PC-3 (cell line): Measurements from ENCODE around the gene PTPRN. TPM values are rescaled to one million over a fixed set of nuclear protein-coding genes. Genes with fewer than 3 reads are reported as not detected.

ENCODE experiments used
- ATAC-seq: fragments of 200-7000 bp; cut with Tn5 transposase; 2 replicates; pipeline ENCODE4 v1.9.1; 2020; ENCODE audit warnings: mild to moderate bottlenecking, moderate library complexity
- Bru-seq: library from RNA; stranded (reverse); fragments of 400-500 nt; gene quantifications from one replicate; lab custom pipeline; 2021; lab: Mats Ljungman, UMichigan
- BruChase-seq, 2 experiments: library from RNA; stranded (reverse); fragments of 400-500 nt; gene quantifications; one replicate each; lab custom pipeline; 2021; lab: Mats Ljungman, UMichigan
- BruUV-seq: library from RNA; stranded (reverse); fragments of 400-500 nt; replicated peaks from 2 replicates; lab custom pipeline; 2021; lab: Mats Ljungman, UMichigan
- CTCF ChIA-PET: fragments of 300-600 bp; sonication (Branson Sonifier 250); formaldehyde crosslinking; loops from one replicate; lab custom pipeline; 2022; ENCODE audit warnings: antibody characterized with exemption; lab: Charles Lee
- POLR2A ChIA-PET: fragments of 300-600 bp; sonication (Branson Sonifier 250); formaldehyde crosslinking; loops from one replicate; lab custom pipeline; 2022; ENCODE audit warnings: antibody characterized with exemption; ENCODE audit not compliant: unreplicated experiment; lab: Charles Lee
- DNase-seq: peaks from one replicate; pipeline ENCODE4 v3.0.0-alpha.2; 2015
- H2AFZ ChIP-seq: fragments of 300-600 bp; sonication (generic); 2 replicates; pipeline ENCODE4 v1.6.0; 2016; ENCODE audit warnings: antibody characterized with exemption, low read length
- H3F3A ChIP-seq: fragments of 300-600 bp; sonication (generic); one replicate; pipeline ENCODE4 v1.6.0; 2017; ENCODE audit warnings: antibody characterized with exemption, low read length, control low read depth, mild to moderate bottlenecking; ENCODE audit not compliant: unreplicated experiment
- H3K27ac ChIP-seq: fragments of 300-600 bp; sonication (generic); 2 replicates; pipeline ENCODE4 v1.5.1; 2016; ENCODE audit warnings: mild to moderate bottlenecking, low read length
- H3K27me3 ChIP-seq: fragments of 300-600 bp; sonication (generic); 2 replicates; pipeline ENCODE4 v1.6.1; 2016; ENCODE audit warnings: low read length, mixed read lengths
- H3K36me3 ChIP-seq: fragments of 300-600 bp; sonication (generic); 2 replicates; pipeline ENCODE4 v1.6.1; 2016; ENCODE audit warnings: low read depth, mixed run types, low read length, mixed read lengths
- H3K4me1 ChIP-seq: fragments of 300-600 bp; sonication (generic); 2 replicates; pipeline ENCODE4 v1.5.1; 2016; ENCODE audit warnings: low read length; ENCODE audit not compliant: insufficient read depth
- H3K4me2 ChIP-seq: fragments of 300-600 bp; sonication (generic); 2 replicates; pipeline ENCODE4 v1.6.0; 2016; ENCODE audit warnings: low read length
- H3K4me3 ChIP-seq: fragments of 300-600 bp; sonication (generic); 2 replicates; pipeline ENCODE4 v1.5.1; 2016; ENCODE audit warnings: mild to moderate bottlenecking, low read length, mixed read lengths
- H3K79me2 ChIP-seq: fragments of 300-600 bp; sonication (generic); 2 replicates; pipeline ENCODE4 v1.6.1; 2017; ENCODE audit warnings: low read length, mixed read lengths
- H3K9ac ChIP-seq: fragments of 300-600 bp; sonication (generic); 2 replicates; pipeline ENCODE4 v1.6.0; 2016; ENCODE audit warnings: mild to moderate bottlenecking, low read length
- H3K9me2 ChIP-seq: fragments of 300-600 bp; sonication (generic); replicated peaks from 2 replicates; pipeline ENCODE4 v1.6.1; 2016; ENCODE audit warnings: mixed run types, low read length, mixed read lengths
- H3K9me3 ChIP-seq: fragments of 300-600 bp; sonication (generic); 2 replicates; pipeline ENCODE4 v1.6.1; 2016; ENCODE audit warnings: low read length, mixed read lengths
- H4K20me1 ChIP-seq: fragments of 300-600 bp; sonication (generic); 2 replicates; pipeline ENCODE4 v1.6.1; 2016; ENCODE audit warnings: low read length, mixed read lengths
- CTCF ChIP-seq: fragments of 300-600 bp; sonication (generic); conservative IDR thresholded peaks from 2 replicates; pipeline ENCODE4 v1.5.1; 2017; ENCODE audit warnings: antibody characterized with exemption, low read depth, mild to moderate bottlenecking, low read length
- EZH2 ChIP-seq: fragments of 300-600 bp; sonication (generic); IDR thresholded peaks from one replicate; pipeline ENCODE4 v1.6.1; 2017; ENCODE audit warnings: antibody characterized with exemption, mild to moderate bottlenecking, low read length; ENCODE audit not compliant: unreplicated experiment
- EZH2phosphoT487 ChIP-seq: fragments of 300-600 bp; sonication (generic); IDR thresholded peaks from 2 replicates; pipeline ENCODE4 v1.6.1; 2018; ENCODE audit warnings: mild to moderate bottlenecking, antibody characterized with exemption, low read length, borderline replicate concordance
- intact Hi-C: fragments of 100-400 bp; cut with micrococcal nuclease; formaldehyde crosslinking; loops from 2 replicates; pipeline ENCODE4 v1.9.0; 2023
- long read RNA-seq: library from polyadenylated mRNA; unstranded; transcript quantifications from one replicate; pipeline ENCODE4 v2.0.0, GENCODE V29; 2021; ENCODE audit not compliant: unreplicated experiment
- total RNA-seq: library from RNA; depleted of rRNA; stranded (reverse); fragments of >200 nt; gene quantifications from 2 replicates; pipeline ENCODE4 v1.2.3, GENCODE V29; 2014; rRNA removed

The PTPRN gene
- 0.07 TPM in 1 of 2 replicates, not detected in the other for total RNA-seq
- percentile 10 among the genes with signal in this experiment for Bru-seq, nascent RNA
- BruChase-seq, experiment 1, labeled RNA remaining after a 6-hour chase: percentile 11 among the genes with signal in this experiment
- percentile 4 among the genes with signal in this experiment for BruChase-seq, experiment 2, labeled RNA remaining after a 2-hour chase
- long read RNA-seq: 0 reads

- Histone ChIP-seq H3K9me3 (no peaks in the 10 kb centered on the region), H3K27me3 (peaks cover 8% of the 10 kb centered on the region; the same call in 1 of the 2 replicates), H3K4me2 (peak within 1 kb of the TSS; percentile 77), H2AFZ (peak within 1 kb of the TSS; percentile 60; the same call in 1 of the 2 replicates), H3K36me3 (no peaks in the 10 kb centered on the region), H3K4me1 (peaks cover 13% of the 10 kb centered on the region), H3K27ac (no peak within 1 kb of the TSS), H3K4me3 (peak within 1 kb of the TSS; percentile 57), H4K20me1 (no peaks in the 10 kb centered on the region), H3K9me2 (no peaks in the 10 kb centered on the region), H3K79me2 (no peaks in the 10 kb centered on the region), H3K9ac (no peak within 1 kb of the TSS), H3F3A (no peaks in the 10 kb centered on the region)
- DNase-seq (no peak), ATAC-seq (no peak)
- POLR2A ChIA-PET: no interaction called here
- no TSS peak for BruUV-seq
- TF ChIP-seq EZH2 (no peak), EZH2phosphoT487 (no peak), CTCF (no peak)
- CTCF ChIA-PET: no interaction called here
- intact Hi-C loops: no loop called here
Observed at GRCh38 chr2:219309278-219309677, at the start of gene PTPRN. TSS of gene PTPRN (minus strand) at chr2:219309401. CDS start at chr2:219309332, 69 bp downstream.

- H3K4me2 ChIP-seq: no peak overlapping the region
- intact Hi-C loops: no loop called here
- CTCF ChIA-PET: no interaction called here
Observed at GRCh38 chr2:219358170-219359075, 49.2 kb upstream of the PTPRN start.

More at GRCh38 chr2:219358170-219359075, 49.2 kb upstream of the PTPRN start:
- ATAC-seq (no peak), DNase-seq (no peak)
- no TSS peak for BruUV-seq
- Histone ChIP-seq H3K27ac (no peak overlapping the region), H2AFZ (no peak overlapping the region), H3K4me3 (no peak overlapping the region), H3K27me3 (no peaks in the 10 kb centered on the region), H3K9me3 (no peaks in the 10 kb centered on the region), H3K36me3 (no peaks in the 10 kb centered on the region), H3K4me1 (peaks cover 14% of the 10 kb centered on the region), H3K79me2 (no peaks in the 10 kb centered on the region), H3K9me2 (no peaks in the 10 kb centered on the region), H3F3A (no peaks in the 10 kb centered on the region), H4K20me1 (no peaks in the 10 kb centered on the region), H3K9ac (no peak overlapping the region)
- TF ChIP-seq EZH2phosphoT487 (no peak), EZH2 (no peak), CTCF (no peak)
- POLR2A ChIA-PET: no interaction called here
